HepG2 (cell line): ENCODE results near the gene FIBCD1. TPM values are rescaled to one million over a fixed set of nuclear protein-coding genes. Genes with fewer than 3 reads are reported as not detected.

Experiments
- ATAC-seq: fragments of 200-7000 bp; cut with Tn5 transposase; 3 replicates; pipeline ENCODE4 v1.9.1; 2020; ENCODE audit warnings: mild to moderate bottlenecking, moderate library complexity
- BruUV-seq: library from RNA; stranded (reverse); fragments of 400-500 nt; replicated peaks from 2 replicates; lab custom pipeline; 2021; lab: Mats Ljungman, UMichigan
- CTCF ChIA-PET: fragments of 300-600 bp; formaldehyde crosslinking; extraction: SDS; loops from one replicate; lab custom pipeline; 2021; ENCODE audit warnings: low total read pairs, inconsistent platforms, low intra/inter-chr PET ratio; lab: Yijun Ruan, JAX
- POLR2A ChIA-PET: fragments of 350-600 bp; sonication (Branson Sonifier 250); formaldehyde crosslinking; loops from one replicate; lab custom pipeline; 2020; ENCODE audit warnings: antibody characterized with exemption, inconsistent platforms; lab: Yijun Ruan, JAX
- DNase-seq: peaks from one replicate; pipeline ENCODE4 v3.0.0-alpha.2; 2015; ENCODE audit warnings: low spot score
- FAIRE-seq: peaks from 3 replicates; lab custom pipeline; 2011; peaks lifted over from hg19 to GRCh38; lab: Jason Lieb, UNC
- H2AFZ ChIP-seq: one replicate; pipeline ENCODE4 v1.6.1; 2011; ENCODE audit warnings: low read length, inconsistent platforms
- H3K27ac ChIP-seq: fragments of 300-600 bp; 3 replicates; pipeline ENCODE4 v1.8.0; 2011; ENCODE audit warnings: mixed run types, mild to moderate bottlenecking, mixed read lengths, low read length, inconsistent platforms; ENCODE audit not compliant: insufficient read depth; ENCODE audit errors: extremely low read length
- H3K27me3 ChIP-seq, 2 experiments: fragments of 200-600 bp in 1 of 2; 2 replicates in 1 of 2; 3 replicates in 1 of 2; pipeline versions ENCODE4 v1.6.0 to v1.8.0; 2011; ENCODE audit warnings: low read length in 2 of 2, mild to moderate bottlenecking in 2 of 2, moderate library complexity in 2 of 2, inconsistent platforms in 1 of 2; ENCODE audit not compliant: insufficient read depth in 2 of 2, control insufficient read depth in 1 of 2
- H3K36me3 ChIP-seq, 2 experiments: fragments of 200-600 bp in 1 of 2; replicated peaks in 1 of 2; 2 replicates in 1 of 2; 3 replicates in 1 of 2; pipeline versions ENCODE4 v1.5.1 to v1.8.0; 2011; ENCODE audit warnings: low read length in 2 of 2, inconsistent platforms in 1 of 2; ENCODE audit not compliant: insufficient read depth in 2 of 2, control insufficient read depth in 1 of 2
- H3K4me1 ChIP-seq: 2 replicates; pipeline ENCODE4 v1.5.1; 2012; ENCODE audit warnings: low read length, inconsistent platforms; ENCODE audit not compliant: insufficient read depth
- H3K4me2 ChIP-seq: 2 replicates; pipeline ENCODE4 v1.6.0; 2011; ENCODE audit warnings: low read depth, low read length, inconsistent platforms
- H3K4me3 ChIP-seq, 3 experiments: fragments of 200-600 bp in 1 of 3; sonication (generic), shearing (Covaris generic) in 1 of 3; replicated peaks in 1 of 3; 2 replicates each; pipeline ENCODE4 v1.5.1; 2011 to 2016; ENCODE audit warnings: low read length in 3 of 3, inconsistent platforms in 2 of 3, low read depth in 2 of 3, mild to moderate bottlenecking in 2 of 3, control low read depth in 1 of 3, mixed read lengths in 1 of 3; ENCODE audit not compliant: insufficient read depth in 1 of 3
- H3K79me2 ChIP-seq: one replicate; pipeline ENCODE4 v1.6.1; 2011; ENCODE audit warnings: low read length, inconsistent platforms; ENCODE audit not compliant: insufficient read depth
- H3K9ac ChIP-seq: 2 replicates; pipeline ENCODE4 v1.6.0; 2011; ENCODE audit warnings: mild to moderate bottlenecking, low read depth, low read length, inconsistent platforms; ENCODE audit not compliant: insufficient read depth
- H3K9me3 ChIP-seq: 2 replicates; pipeline ENCODE4 v1.5.1; 2012; ENCODE audit warnings: mild to moderate bottlenecking, low read length
- H4K20me1 ChIP-seq: 2 replicates; pipeline ENCODE4 v1.6.0; 2011; ENCODE audit warnings: inconsistent platforms, mild to moderate bottlenecking, low read length, moderate library complexity; ENCODE audit not compliant: insufficient read depth
- ATF2 ChIP-seq: sonication (generic); formaldehyde crosslinking; IDR thresholded peaks from 2 replicates; pipeline ENCODE4 v1.4.0; 2020; ENCODE audit warnings: missing genetic modification reagents
- HDAC2 ChIP-seq: sonication (generic); formaldehyde crosslinking; IDR thresholded peaks from 2 replicates; pipeline ENCODE4 v1.4.0; 2020; ENCODE audit warnings: missing genetic modification reagents
- KAT2B ChIP-seq: fragments of 150-350 bp; IDR thresholded peaks from 2 replicates; pipeline ENCODE4 v1.6.1; 2014; ENCODE audit warnings: low read depth, low read length, borderline replicate concordance
- MED1 ChIP-seq: sonication (generic); formaldehyde crosslinking; IDR thresholded peaks from 2 replicates; pipeline ENCODE4 v1.4.0; 2020; ENCODE audit warnings: missing genetic modification reagents
- PHF5A ChIP-seq: IDR thresholded peaks from one replicate; pipeline ENCODE4 v1.6.1; 2018; ENCODE audit warnings: low read depth, missing genetic modification reagents; ENCODE audit not compliant: unreplicated experiment
- POLR2AphosphoS5 ChIP-seq: IDR thresholded peaks from 2 replicates; pipeline ENCODE4 v1.6.1; 2012; ENCODE audit warnings: low read depth, low read length
- RFXAP ChIP-seq: sonication (generic); formaldehyde crosslinking; IDR thresholded peaks from 2 replicates; pipeline ENCODE4 v1.4.0; 2020; ENCODE audit warnings: missing genetic modification reagents, borderline replicate concordance
- U2AF2 ChIP-seq: fragments of 200-400 bp; formaldehyde crosslinking; IDR thresholded peaks from 2 replicates; pipeline ENCODE4 v1.6.1; 2017; ENCODE audit warnings: low read depth, mild to moderate bottlenecking, low read length
- ZNF562 ChIP-seq: sonication (generic); formaldehyde crosslinking; IDR thresholded peaks from 2 replicates; pipeline ENCODE4 v1.8.0; 2022; ENCODE audit warnings: missing genetic modification reagents, borderline replicate concordance
- whole genome bisulfite sequencing: methylation state at CpG from one replicate; pipeline ENCODE4 v1.1.6; 2017; ENCODE audit warnings: low lambda C conversion rate; 5-methylcytosine and 5-hydroxymethylcytosine counted together
- in situ Hi-C: cut with HindIII; loops from 2 replicates; pipeline ENCODE4 v1.10.0; 2017; ENCODE audit warnings: low pct_unique_long_range_greater_than_20kb; ENCODE audit not compliant: extremely low pct_ligation_motif_present
- intact Hi-C: fragments of 100-400 bp; cut with micrococcal nuclease; formaldehyde crosslinking; loops from one replicate; pipeline ENCODE4 v1.10.0; 2022; ENCODE audit not compliant: unreplicated experiment
- polyA plus RNA-seq, 8 experiments: library from polyadenylated mRNA; depleted of rRNA in 3 of 8; stranded (reverse) in 7 of 8; unstranded in 1 of 8; fragments of >200 nt; fragmentation: Illumina TruSeq in 4 of 8; extraction: Trizol in 4 of 8; gene quantifications; 2 replicates each; pipeline versions ENCODE4 v1.2.1 to v1.2.3, GENCODE V29; 2011 to 2016; ENCODE audit warnings: low read depth in 4 of 8, missing spikeins in 1 of 8, mixed read lengths in 1 of 8; ENCODE audit not compliant: insufficient read depth in 1 of 8
- total RNA-seq, 5 experiments: library from RNA; depleted of rRNA; stranded (reverse); fragments of >200 nt; fragmentation: Illumina TruSeq; extraction: Trizol; gene quantifications; 2 replicates each; pipeline ENCODE4 v1.2.3, GENCODE V29; 2016; ENCODE audit warnings: low read depth in 1 of 5

The FIBCD1 gene
- total and polyA plus RNA-seq, 2 of the 13 experiments (the other 11 are each of a cell fraction or from before 2014, with no cell fraction given) = 0.55 to 0.89 TPM

DNA sequence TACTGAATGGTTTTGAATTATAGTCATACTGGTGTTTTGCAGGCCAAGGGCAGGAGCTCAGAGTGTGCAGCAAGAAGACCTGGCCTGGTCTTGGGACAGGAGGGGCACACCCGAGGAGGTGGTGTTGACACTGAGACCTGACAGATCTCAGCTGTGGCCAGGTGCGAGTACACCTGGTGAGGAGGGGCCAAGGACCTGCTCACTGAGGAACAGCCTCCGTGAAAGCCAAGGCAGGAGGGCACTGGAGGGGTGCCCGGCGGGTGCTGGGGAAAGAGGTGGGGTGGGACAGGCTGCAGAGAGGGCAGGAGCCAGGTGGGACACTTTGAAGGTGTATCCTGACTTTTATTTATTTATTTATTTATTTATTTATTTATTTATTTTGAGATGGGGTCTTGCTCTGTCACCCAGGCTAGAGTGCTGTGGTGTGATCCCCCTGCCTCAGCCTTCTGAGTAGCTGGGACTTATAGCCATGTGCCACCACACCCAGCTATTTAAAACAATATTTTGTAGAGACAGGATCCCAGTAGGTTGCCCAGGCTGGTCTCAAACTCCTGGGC, 46.6 kb upstream of the FIBCD1 start:
- 33% methylated on average over 5 of the region's 5 CpGs for WGBS
- in situ Hi-C loops = no loop called here
- no peak for ATAC-seq
- ChIA-PET POLR2A (no interaction called here), CTCF (no interaction called here)
- Histone ChIP-seq H3K4me3 (no peak overlapping the region), H4K20me1 (no peaks in the 10 kb centered on the region), H3K9me3 (no peaks in the 10 kb centered on the region), H2AFZ (no peak overlapping the region), H3K27ac (no peak overlapping the region), H3K4me2 (no peak overlapping the region), H3K4me1 (no peaks in the 10 kb centered on the region), H3K9ac (no peak overlapping the region), H3K36me3 (no peaks in the 10 kb centered on the region), H3K79me2 (no peaks in the 10 kb centered on the region), H3K27me3 (peaks cover 13 to 92% of the 10 kb centered on the region in 2 experiments; a peak in 4 of 5 replicates)
- TF ChIP-seq U2AF2 (no peak), KAT2B (no peak), HDAC2 (CRISPR knock-in tag) (no peak), RFXAP (CRISPR knock-in tag) (no peak), POLR2AphosphoS5 (no peak), ATF2 (CRISPR knock-in tag) (no peak), PHF5A (no peak), ZNF562 (CRISPR knock-in tag) (no peak), MED1 (no peak)
- no peak for DNase-seq
- BruUV-seq = no TSS peak
- intact Hi-C loops = loop anchor here (2.0 kb wide), 1 partner anchor 77 kb away; no protein-coding TSS in a partner anchor
- FAIRE-seq = no peak
